Vagina (tissue), 2 donors: ENCODE data around the gene SYNPO.

Experiments
- CTCF ChIP-seq, 3 experiments: fragments of 450-650 bp in 2 of 3; fragments of 200-600 bp in 1 of 3; sonication (generic) in 1 of 3; IDR thresholded peaks; one replicate each; pipeline ENCODE4 v1.5.1; 2017 to 2019; ENCODE audit warnings: antibody characterized with exemption in 3 of 3, mild to moderate bottlenecking in 2 of 3, moderate library complexity in 2 of 3
- POLR2A ChIP-seq, 2 donors: fragments of 450-650 bp; IDR thresholded peaks; one replicate each; pipeline ENCODE4 v1.6.1; 2017; ENCODE audit warnings: antibody characterized with exemption in 2 of 2, mild to moderate bottlenecking in 2 of 2, moderate library complexity in 2 of 2
- POLR2AphosphoS5 ChIP-seq, 2 donors: sonication (generic); formaldehyde crosslinking; IDR thresholded peaks; one replicate each; pipeline ENCODE4 v1.9.0; 2017; ENCODE audit warnings: antibody characterized with exemption in 2 of 2, mild to moderate bottlenecking in 2 of 2, low read depth in 1 of 2; ENCODE audit not compliant: insufficient read depth in 1 of 2

GRCh38 chr5:150672884-150673275, 32.4 kb downstream of the SYNPO start:
- TF ChIP-seq POLR2A (IDR thresholded peaks at IDR 0.05): no peak
- no peak for TF ChIP-seq CTCF (IDR thresholded peaks at IDR 0.05)
- no peak for TF ChIP-seq POLR2AphosphoS5 (IDR thresholded peaks at IDR 0.05; ENCODE audit: insufficient read depth in 1 of 2, low read depth in 1 of 2)
